ENCODE data around the gene RBBP8NL.

RBBP8NL gene

GRCh38 chr20:62407221-62407992 is 19.9 kb downstream of the RBBP8NL start, which contains the start of gene CABLES2:
Gene CABLES2 (minus strand): TSS chr20:62407285. CDS start chr20:62407276, 9 bp downstream.
- DNase-seq (ENCODE audit: low read depth) = peak; percentile 89

- no peak for DNase-seq (ENCODE audit: low read depth)
Measured at GRCh38 chr20:62406635-62407176, 20.6 kb downstream of the RBBP8NL start.

DNA sequence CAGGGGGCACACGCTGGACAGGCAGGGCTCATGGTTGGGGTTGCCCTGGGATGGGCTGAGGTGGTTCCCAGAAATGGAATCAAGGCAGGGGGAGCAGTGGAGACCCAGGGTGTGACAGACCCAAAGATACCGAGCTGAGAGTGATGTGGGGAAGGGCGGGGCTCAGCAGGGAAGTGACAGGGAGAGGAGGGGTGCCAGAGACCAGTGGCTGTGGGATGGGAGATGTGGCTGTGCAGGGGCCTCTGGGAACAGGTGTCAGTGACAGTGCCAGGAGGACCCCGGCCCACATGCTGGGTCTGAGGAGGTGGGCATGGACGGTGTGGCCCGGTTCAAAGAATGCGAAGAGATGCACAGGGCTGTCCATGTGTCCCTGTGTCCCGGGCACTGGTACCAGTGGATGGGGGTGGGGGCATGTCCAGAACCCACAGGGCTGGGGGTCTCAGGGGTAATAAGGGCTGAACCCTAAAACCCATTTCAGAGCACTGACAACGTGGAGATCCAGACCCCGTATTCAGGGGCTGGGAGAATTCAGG is 21.3 kb downstream of the RBBP8NL start:
- no peak for DNase-seq (ENCODE audit: low read depth)

GRCh38 chr20:62405108-62405980 is 22.0 kb downstream of the RBBP8NL start:
- no peak for DNase-seq (ENCODE audit: low read depth)

DNA sequence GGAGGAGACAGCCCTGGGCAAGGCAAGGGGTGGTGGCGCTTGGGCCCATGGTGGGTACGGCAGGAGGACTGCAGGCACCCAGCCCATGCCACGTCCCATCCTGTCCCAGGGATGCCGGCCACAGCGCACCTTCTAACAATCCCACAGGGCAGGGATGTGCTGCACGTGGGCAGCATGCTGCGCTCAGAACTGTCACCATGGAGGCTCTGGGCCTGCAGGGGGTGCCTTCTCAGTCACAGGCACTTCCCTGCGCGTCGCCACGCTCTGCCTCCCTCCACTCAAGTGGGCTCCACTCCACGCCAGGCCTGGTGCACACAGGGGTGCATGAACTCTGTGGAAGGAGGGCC is 22.6 kb downstream of the RBBP8NL start:
- DNase-seq (ENCODE audit: low read depth) = no peak

DNA sequence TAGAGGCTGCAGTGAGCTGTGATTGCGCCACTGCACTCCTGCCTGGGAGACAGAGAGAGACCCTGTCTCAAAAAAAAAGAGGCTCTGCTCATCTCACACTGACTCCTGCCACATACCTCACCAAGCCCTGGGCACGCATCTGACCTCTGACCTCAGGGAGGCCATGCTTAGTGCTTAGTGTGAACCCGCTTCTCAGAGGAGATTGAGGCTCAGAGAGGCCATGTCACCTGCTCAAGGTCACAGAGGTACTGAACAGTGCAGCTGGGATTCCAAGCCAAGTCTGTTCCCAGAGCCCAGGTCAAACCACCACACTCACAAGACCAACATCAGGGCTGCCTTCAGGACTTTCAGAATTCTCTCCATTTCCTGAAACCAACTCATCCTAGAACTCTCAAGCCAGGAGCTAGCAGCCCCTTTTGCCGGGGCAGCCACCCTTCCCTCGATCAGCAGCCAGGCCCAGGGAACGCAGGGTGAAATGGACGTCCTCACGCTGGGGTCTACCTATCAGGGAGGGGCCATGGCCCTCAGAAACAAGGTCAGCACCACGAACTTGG is 23.1 kb downstream of the RBBP8NL start:
- DNase-seq (ENCODE audit: low read depth) = no peak

DNA sequence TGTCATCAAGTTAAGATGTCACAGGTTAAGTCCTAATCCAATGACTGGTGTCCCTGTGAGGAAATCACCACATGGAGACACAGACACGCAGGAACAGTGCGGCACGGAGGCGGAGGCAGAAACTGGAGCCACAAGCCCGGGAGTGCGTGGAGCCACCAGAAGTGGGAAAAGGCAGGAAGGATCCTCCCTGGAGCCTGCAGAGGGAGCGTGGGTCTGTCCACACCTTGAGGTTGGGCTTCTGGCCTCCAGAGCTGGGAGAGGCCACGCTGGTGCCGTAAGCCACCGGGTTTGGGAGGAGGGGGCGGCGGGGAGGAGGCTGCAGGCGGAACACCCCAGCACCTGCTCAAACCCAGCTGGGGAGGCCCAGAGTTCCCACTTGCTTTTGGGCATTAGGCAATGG is 24.0 kb downstream of the RBBP8NL start:
- no peak for DNase-seq (ENCODE audit: low read depth)

- DNase-seq (ENCODE audit: low read depth) = no peak
Measured at GRCh38 chr20:62402456-62403150, 24.7 kb downstream of the RBBP8NL start.

GRCh38 chr20:62401331-62401779 is 26.0 kb downstream of the RBBP8NL start:
- DNase-seq (ENCODE audit: low read depth) = no peak

DNA sequence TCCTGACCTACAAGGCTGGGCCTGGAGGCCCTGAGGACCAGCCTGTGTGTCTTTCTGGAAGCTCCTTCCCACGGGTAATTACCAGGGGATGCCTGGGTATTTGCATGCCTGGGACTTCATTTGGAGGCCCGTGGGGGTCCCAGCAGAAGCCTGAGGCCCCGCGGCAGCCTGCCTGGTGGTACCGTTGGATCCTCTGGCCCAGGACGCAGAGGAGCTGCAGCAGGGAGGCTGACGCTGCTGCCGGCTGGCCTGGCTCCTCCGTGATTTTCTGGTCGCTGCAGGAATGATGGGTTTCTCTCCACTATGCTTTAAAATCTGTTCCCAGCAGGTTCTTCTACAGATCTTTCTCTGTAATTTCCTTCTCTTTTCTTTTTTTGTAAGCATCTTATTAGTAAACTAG is 26.8 kb downstream of the RBBP8NL start:
- no peak for DNase-seq (ENCODE audit: low read depth)

- DNase-seq (ENCODE audit: low read depth) = no peak
Measured at GRCh38 chr20:62400021-62400420, 27.3 kb downstream of the RBBP8NL start.

DNA sequence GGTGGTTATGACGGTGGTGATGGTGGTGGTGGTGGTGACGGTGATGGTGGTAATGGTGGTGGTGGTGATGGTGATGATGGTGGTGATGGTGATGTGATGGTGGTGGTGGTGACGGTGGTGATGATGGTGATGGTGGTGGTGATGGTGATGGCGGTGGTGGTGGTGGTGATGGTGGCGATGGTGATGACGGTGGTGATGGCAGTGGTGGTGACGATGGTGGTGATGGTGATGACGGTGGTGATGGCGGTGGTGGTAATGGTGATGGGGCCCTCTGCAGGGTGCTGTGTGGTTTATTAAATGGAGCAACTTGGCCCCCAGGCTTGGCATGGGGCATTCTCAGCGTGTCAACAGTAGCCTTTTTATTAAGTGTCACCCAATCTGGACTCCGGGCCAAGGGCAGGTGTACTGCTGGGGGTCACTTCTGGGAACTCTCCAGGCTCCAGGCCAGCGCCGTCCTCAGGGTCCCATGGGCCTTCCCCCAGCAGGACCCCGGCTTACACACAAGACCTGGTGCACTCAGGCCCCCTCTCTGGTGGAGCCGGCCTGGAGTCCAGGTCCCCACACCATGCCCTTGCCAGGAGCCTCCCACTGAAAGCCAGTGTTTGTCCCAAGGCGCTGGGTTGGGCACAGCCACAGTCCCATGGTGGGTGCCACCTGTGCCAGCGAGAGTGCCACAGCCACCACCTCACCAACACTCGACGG is 29.1 kb downstream of the RBBP8NL start:
- DNase-seq (ENCODE audit: low read depth) = no peak

DNA sequence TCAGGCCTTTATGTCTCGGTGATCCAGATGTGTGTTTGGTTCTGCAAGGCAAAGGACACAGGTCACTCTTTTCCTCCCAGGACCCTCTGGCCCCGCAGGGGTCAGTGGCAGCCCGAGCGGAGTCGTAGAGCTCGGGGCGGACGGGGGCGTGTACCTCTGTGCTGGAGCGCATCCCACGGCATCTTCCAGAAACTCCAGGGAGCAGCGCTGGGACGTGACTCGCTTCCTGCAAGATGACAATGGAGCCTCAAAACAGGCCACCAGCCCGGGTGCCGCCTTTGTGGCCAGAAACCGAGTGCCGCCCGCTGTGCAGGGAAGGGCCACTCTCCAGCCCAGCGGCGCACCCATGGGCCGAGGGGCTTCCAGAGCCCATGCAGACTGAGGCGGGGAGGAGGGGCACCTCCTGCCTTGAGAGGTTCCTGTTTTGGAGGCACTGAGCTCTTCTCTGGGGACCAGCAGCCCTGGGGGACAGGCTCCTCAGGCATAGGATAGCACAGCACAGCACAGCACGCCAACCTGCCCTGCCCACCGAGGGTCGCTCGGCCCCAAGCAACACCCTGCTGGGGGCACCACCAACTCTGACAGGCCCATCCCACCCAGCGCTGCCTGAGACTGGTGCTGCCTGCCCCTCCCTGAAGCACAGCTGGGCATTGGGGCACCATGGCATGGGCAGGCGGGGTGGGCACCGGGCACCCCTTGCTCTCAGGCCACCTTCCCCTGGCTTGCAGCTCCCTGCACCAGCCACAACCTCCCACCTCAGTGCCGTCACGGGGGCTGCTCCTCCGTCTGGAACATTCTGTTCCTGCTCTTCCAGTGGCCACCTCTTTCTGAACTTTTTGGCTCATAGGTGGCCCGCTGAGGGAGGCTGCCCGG is 30.7 kb downstream of the RBBP8NL start:
- DNase-seq (ENCODE audit: low read depth) = no peak

GRCh38 chr20:62395311-62396242 is 31.8 kb downstream of the RBBP8NL start:
- no peak for DNase-seq (ENCODE audit: low read depth)

DNA sequence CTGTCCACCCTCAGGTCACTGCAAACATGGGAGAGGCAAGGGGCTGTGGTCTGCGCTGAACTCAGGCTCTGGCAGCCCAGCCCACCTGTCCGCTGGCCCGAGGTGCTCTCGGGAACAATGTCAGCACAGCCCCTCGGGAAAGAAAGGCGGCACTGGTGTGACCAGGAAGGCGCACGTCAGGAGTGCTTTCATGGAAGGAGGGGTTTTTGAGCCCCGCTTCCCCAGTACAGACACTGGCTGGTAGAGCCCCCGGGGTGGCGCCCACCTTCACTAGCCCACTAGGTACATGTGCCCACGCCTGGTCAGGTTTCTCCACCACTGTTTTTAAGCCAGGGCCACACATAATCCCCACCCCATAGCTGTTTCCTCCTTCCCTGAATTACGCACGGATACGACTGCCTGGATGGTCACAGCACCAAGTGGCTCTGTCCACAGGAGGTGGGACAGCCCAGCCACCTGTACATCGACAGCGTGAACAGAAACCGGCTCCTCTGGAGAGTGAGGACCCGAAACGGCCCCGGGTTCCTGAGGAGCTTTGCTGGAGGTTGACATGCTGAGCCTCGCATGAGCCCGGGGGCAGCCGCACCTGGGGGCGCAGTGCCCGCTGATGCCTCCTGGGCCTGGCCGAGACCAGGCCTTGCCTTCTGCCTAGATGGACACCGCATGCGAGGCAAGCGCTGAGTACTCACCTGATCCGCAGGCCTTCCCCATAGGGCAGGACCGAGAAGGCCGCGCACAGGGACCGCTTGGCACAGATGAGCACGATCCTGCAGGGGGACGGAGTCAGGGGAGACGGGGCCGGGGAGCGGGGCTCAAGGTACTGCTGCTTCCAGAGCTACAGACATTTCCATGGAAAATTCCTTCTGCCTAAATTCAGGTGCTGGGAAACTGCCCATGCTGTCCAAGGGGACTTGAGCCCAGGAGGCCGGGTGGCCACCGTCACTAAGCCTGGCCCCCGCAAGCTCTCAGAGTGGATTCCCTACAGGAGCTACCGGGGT is 32.8 kb downstream of the RBBP8NL start:
- DNase-seq (ENCODE audit: low read depth) = no peak

DNA sequence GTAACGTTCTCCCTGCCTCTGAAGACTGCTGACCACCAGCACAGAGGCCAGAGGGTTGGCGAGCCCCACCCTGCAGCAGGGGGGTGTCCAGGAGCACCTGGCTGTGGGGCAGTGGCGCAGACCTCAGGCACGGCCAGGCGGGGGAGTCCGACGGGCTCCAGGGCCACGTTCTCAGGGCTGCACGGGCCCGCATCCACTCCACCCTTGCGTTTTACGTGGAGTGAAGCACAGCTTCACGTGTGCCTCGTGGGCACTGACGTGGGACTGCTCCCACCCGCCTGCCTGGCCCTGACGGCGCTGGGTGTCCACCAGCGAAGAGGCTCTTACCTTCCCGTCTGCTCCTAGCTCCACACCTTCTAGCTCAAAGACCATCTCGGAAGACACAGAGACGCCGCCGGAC is 33.5 kb downstream of the RBBP8NL start:
- DNase-seq (ENCODE audit: low read depth) = no peak

GRCh38 chr20:62393335-62393665 is 34.0 kb downstream of the RBBP8NL start:
- no peak for DNase-seq (ENCODE audit: low read depth)
